Superior temporal gyrus (tissue), 1 donor: ENCODE results near the gene DENND4A.
"Not testable (repeated sequence)": the region's sequence is repeated elsewhere in the genome, so short reads cannot be mapped to it uniquely, and the experiment has no call there.

Experiments
- DNase-seq: peaks from one replicate; pipeline ENCODE4 v3.0.0-alpha.2; 2016; ENCODE audit errors: extremely low spot score

Gene DENND4A

GRCh38 chr15:65632780-65633375 lies 159.2 kb downstream of the DENND4A start:
- DNase-seq: no peak

- DNase-seq: no peak
These were observed 160.6 kb downstream of the DENND4A start for GRCh38 chr15:65631503-65631902.

- DNase-seq: no peak
These were observed 161.3 kb downstream of the DENND4A start for GRCh38 chr15:65630760-65631159.

GRCh38 chr15:65629548-65629947 lies 162.5 kb downstream of the DENND4A start:
- DNase-seq: no peak

- DNase-seq: no peak
These were observed 165.2 kb downstream of the DENND4A start for GRCh38 chr15:65626856-65627255.

- DNase-seq: no peak
These were observed 169.0 kb downstream of the DENND4A start for GRCh38 chr15:65623103-65623502.

GRCh38 chr15:65621638-65622037 lies 170.5 kb downstream of the DENND4A start, which contains the start of gene SLC24A1:
Gene SLC24A1, plus strand, starts transcription at chr15:65621938. Its CDS starts 2,143 bp downstream, at chr15:65624081.
- no peak for DNase-seq

GRCh38 chr15:65620833-65621232 lies 171.3 kb downstream of the DENND4A start:
- no peak for DNase-seq

GRCh38 chr15:65619626-65620290 lies 172.3 kb downstream of the DENND4A start:
- DNase-seq: no peak

GRCh38 chr15:65618560-65619109 lies 173.5 kb downstream of the DENND4A start:
- DNase-seq: no peak

GRCh38 chr15:65615887-65616286 lies 176.2 kb downstream of the DENND4A start:
- DNase-seq: not testable (repeated sequence)

GRCh38 chr15:65612949-65613744 lies 178.9 kb downstream of the DENND4A start:
- DNase-seq: no peak

- DNase-seq: no peak
These were observed 179.5 kb downstream of the DENND4A start for GRCh38 chr15:65612616-65612946.

GRCh38 chr15:65611888-65612615 lies 180.0 kb downstream of the DENND4A start:
- no peak for DNase-seq

GRCh38 chr15:65610871-65611718 lies 181.0 kb downstream of the DENND4A start, which contains the start of gene INTS14:
Gene INTS14, minus strand, starts transcription at chr15:65611131. Its CDS starts 3,751 bp downstream, at chr15:65607380.
- peak; percentile 98 for DNase-seq
